H1 (cell line): Measurements from ENCODE around the gene LARP4B. TPM values are rescaled to one million over a fixed set of nuclear protein-coding genes. Genes with fewer than 3 reads are reported as not detected.

Experiments used
- BCL11A ChIP-seq, 2 experiments: IDR thresholded peaks; one replicate each; pipeline ENCODE4 v1.6.1; 2011; ENCODE audit warnings: low read depth in 2 of 2, low read length in 2 of 2, mild to moderate bottlenecking in 2 of 2
- CBX5 ChIP-seq: fragments of 300-800, 300-1000 bp; sonication (generic); IDR thresholded peaks from 2 replicates; pipeline ENCODE4 v1.7.1; 2016; ENCODE audit warnings: antibody characterized with exemption, low read length, low read depth
- CHD2 ChIP-seq: IDR thresholded peaks from 2 replicates; pipeline ENCODE4 v1.6.1; 2012; ENCODE audit warnings: low read length, improper control_type of control experiment
- EP300 ChIP-seq, 2 experiments: IDR thresholded peaks; 1 replicate in 1 of 2; 2 replicates in 1 of 2; pipeline ENCODE4 v1.6.1; 2011 to 2012; ENCODE audit warnings: low read depth in 2 of 2, low read length in 2 of 2, mild to moderate bottlenecking in 2 of 2, borderline replicate concordance in 1 of 2, inconsistent platforms in 1 of 2, moderate library complexity in 1 of 2
- GTF2F1 ChIP-seq: IDR thresholded peaks from 2 replicates; pipeline ENCODE4 v1.6.1; 2012; ENCODE audit warnings: low read depth, low read length, improper control_type of control experiment, borderline replicate concordance
- SIRT6 ChIP-seq: IDR thresholded peaks from one replicate; pipeline ENCODE4 v1.7.1; 2012; ENCODE audit warnings: low read length, inconsistent platforms
- TAF1 ChIP-seq: IDR thresholded peaks from 2 replicates; pipeline ENCODE4 v1.6.1; 2011; ENCODE audit warnings: mild to moderate bottlenecking, low read depth, low read length
- polyA plus RNA-seq, 7 experiments: library from polyadenylated mRNA; depleted of rRNA in 3 of 7; stranded (reverse) in 5 of 7; unstranded in 2 of 7; fragments of >200 nt in 5 of 7; fragments of 200-250 nt in 2 of 7; gene quantifications; 1 replicate in 5 of 7; 2 replicates in 1 of 7; 4 replicates in 1 of 7; pipeline versions ENCODE4 v1.2.1 to v1.2.3, GENCODE V29; 2011 to 2013; ENCODE audit warnings: missing spikeins in 2 of 7, mixed read lengths in 2 of 7
- total RNA-seq: library from RNA; stranded (reverse); fragmentation: NEBNext Ultra II Directional; extraction: Animal tissue kit (Norgen Biotek cat#: 25700); gene quantifications from 2 replicates; pipeline ENCODE4 v1.2.1, GENCODE V29; 2021
- TF ChIP-seq, protein P1 (sequence below): fragments of 300-600 bp; sonication (generic); IDR thresholded peaks from 2 replicates; pipeline ENCODE4 v1.7.1; 2012; ENCODE audit warnings: low read length, moderate library complexity, mild to moderate bottlenecking, inconsistent platforms; ENCODE audit not compliant: insufficient replicate concordance
- TF ChIP-seq, protein P2 (sequence below): IDR thresholded peaks from 2 replicates; pipeline ENCODE4 v1.6.1; 2011; ENCODE audit warnings: low read depth, mild to moderate bottlenecking, low read length; ENCODE audit not compliant: insufficient read depth

LARP4B gene
- total and polyA plus RNA-seq, 2 of the 8 experiments (the other 6 are each of a cell fraction or from before 2014, with no cell fraction given): 20.1 to 78.6 TPM

DNA sequence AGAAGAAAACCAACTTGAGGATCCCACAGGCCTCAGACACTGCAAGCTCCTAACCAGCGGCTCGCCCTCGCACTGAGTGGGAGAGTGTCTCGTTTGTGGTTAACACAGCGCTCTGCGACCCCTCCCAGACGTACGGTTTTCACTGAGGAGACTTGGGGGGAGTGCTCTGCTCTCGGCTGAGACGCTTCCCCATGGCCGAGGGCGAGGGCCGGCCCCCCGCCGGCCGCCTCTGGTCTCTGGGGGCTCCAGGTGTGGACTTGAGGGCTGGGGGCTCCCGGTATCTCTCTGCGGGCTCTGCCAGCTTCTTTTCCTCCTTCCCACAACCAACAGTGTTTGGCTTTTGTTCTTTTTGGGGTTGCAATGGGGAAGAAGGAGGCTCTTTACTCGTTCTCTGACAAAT is 118.7 kb downstream of the LARP4B start (continued):
- TF ChIP-seq, protein P1, sequence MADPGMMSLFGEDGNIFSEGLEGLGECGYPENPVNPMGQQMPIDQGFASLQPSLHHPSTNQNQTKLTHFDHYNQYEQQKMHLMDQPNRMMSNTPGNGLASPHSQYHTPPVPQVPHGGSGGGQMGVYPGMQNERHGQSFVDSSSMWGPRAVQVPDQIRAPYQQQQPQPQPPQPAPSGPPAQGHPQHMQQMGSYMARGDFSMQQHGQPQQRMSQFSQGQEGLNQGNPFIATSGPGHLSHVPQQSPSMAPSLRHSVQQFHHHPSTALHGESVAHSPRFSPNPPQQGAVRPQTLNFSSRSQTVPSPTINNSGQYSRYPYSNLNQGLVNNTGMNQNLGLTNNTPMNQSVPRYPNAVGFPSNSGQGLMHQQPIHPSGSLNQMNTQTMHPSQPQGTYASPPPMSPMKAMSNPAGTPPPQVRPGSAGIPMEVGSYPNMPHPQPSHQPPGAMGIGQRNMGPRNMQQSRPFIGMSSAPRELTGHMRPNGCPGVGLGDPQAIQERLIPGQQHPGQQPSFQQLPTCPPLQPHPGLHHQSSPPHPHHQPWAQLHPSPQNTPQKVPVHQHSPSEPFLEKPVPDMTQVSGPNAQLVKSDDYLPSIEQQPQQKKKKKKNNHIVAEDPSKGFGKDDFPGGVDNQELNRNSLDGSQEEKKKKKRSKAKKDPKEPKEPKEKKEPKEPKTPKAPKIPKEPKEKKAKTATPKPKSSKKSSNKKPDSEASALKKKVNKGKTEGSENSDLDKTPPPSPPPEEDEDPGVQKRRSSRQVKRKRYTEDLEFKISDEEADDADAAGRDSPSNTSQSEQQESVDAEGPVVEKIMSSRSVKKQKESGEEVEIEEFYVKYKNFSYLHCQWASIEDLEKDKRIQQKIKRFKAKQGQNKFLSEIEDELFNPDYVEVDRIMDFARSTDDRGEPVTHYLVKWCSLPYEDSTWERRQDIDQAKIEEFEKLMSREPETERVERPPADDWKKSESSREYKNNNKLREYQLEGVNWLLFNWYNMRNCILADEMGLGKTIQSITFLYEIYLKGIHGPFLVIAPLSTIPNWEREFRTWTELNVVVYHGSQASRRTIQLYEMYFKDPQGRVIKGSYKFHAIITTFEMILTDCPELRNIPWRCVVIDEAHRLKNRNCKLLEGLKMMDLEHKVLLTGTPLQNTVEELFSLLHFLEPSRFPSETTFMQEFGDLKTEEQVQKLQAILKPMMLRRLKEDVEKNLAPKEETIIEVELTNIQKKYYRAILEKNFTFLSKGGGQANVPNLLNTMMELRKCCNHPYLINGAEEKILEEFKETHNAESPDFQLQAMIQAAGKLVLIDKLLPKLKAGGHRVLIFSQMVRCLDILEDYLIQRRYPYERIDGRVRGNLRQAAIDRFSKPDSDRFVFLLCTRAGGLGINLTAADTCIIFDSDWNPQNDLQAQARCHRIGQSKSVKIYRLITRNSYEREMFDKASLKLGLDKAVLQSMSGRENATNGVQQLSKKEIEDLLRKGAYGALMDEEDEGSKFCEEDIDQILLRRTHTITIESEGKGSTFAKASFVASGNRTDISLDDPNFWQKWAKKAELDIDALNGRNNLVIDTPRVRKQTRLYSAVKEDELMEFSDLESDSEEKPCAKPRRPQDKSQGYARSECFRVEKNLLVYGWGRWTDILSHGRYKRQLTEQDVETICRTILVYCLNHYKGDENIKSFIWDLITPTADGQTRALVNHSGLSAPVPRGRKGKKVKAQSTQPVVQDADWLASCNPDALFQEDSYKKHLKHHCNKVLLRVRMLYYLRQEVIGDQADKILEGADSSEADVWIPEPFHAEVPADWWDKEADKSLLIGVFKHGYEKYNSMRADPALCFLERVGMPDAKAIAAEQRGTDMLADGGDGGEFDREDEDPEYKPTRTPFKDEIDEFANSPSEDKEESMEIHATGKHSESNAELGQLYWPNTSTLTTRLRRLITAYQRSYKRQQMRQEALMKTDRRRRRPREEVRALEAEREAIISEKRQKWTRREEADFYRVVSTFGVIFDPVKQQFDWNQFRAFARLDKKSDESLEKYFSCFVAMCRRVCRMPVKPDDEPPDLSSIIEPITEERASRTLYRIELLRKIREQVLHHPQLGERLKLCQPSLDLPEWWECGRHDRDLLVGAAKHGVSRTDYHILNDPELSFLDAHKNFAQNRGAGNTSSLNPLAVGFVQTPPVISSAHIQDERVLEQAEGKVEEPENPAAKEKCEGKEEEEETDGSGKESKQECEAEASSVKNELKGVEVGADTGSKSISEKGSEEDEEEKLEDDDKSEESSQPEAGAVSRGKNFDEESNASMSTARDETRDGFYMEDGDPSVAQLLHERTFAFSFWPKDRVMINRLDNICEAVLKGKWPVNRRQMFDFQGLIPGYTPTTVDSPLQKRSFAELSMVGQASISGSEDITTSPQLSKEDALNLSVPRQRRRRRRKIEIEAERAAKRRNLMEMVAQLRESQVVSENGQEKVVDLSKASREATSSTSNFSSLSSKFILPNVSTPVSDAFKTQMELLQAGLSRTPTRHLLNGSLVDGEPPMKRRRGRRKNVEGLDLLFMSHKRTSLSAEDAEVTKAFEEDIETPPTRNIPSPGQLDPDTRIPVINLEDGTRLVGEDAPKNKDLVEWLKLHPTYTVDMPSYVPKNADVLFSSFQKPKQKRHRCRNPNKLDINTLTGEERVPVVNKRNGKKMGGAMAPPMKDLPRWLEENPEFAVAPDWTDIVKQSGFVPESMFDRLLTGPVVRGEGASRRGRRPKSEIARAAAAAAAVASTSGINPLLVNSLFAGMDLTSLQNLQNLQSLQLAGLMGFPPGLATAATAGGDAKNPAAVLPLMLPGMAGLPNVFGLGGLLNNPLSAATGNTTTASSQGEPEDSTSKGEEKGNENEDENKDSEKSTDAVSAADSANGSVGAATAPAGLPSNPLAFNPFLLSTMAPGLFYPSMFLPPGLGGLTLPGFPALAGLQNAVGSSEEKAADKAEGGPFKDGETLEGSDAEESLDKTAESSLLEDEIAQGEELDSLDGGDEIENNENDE: no peak
- TF ChIP-seq CHD2 (no peak), CBX5 (no peak), EP300 (IDR thresholded peaks at IDR 0.05; ENCODE audit: borderline replicate concordance in 1 of 2, low read depth in 2 of 2, low read length in 2 of 2) (no peak), GTF2F1 (no peak), TAF1 (no peak), SIRT6 (no peak), BCL11A (IDR thresholded peaks at IDR 0.05; ENCODE audit: low read depth in 2 of 2, low read length in 2 of 2) (no peak)
- TF ChIP-seq, protein P2, sequence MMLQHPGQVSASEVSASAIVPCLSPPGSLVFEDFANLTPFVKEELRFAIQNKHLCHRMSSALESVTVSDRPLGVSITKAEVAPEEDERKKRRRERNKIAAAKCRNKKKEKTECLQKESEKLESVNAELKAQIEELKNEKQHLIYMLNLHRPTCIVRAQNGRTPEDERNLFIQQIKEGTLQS: no peak
